Adrenal gland (tissue), 12 donors: Measurements from ENCODE around the gene GGN. TPM values are rescaled to one million over a fixed set of nuclear protein-coding genes. Genes with fewer than 3 reads are reported as not detected.
"Not testable (repeated sequence)": the region's sequence is repeated elsewhere in the genome, so short reads cannot be mapped to it uniquely, and the experiment has no call there.

Experiments used
- DNase-seq, 7 donors: peaks; one replicate each; pipeline ENCODE4 v3.0.0-alpha.2; 2019 to 2020
- H3K27ac ChIP-seq, 5 donors: fragments of 200-600 bp; sonication (generic) in 4 of 5; 1 replicate in 3 of 5; 2 replicates in 2 of 5; pipeline versions ENCODE4 v1.5.1 to v1.8.0; 2016 to 2020; ENCODE audit warnings: mild to moderate bottlenecking in 1 of 5
- H3K27me3 ChIP-seq: fragments of 200-600 bp; 2 replicates; pipeline ENCODE4 v1.8.0; 2021
- H3K36me3 ChIP-seq, 2 donors: fragments of 200-600 bp; replicated peaks in 1 of 2; 1 replicate in 1 of 2; 2 replicates in 1 of 2; pipeline versions ENCODE4 v1.5.1 to v1.8.0; 2018 to 2022
- H3K4me1 ChIP-seq, 2 donors: fragments of 200-600 bp; replicated peaks in 1 of 2; 1 replicate in 1 of 2; 2 replicates in 1 of 2; pipeline versions ENCODE4 v1.5.1 to v1.8.0; 2018 to 2021
- H3K4me3 ChIP-seq, 4 donors: fragments of 200-600 bp; sonication (generic) in 3 of 4; one replicate each; pipeline ENCODE4 v1.5.1; 2016 to 2018
- H3K9me3 ChIP-seq, 3 donors: fragments of 200-600 bp; sonication (generic) in 1 of 3; replicated peaks in 1 of 3; 1 replicate in 2 of 3; 2 replicates in 1 of 3; pipeline versions ENCODE4 v1.5.1 to v1.8.0; 2016 to 2021
- CTCF ChIP-seq, 6 experiments: fragments of 450-650 bp in 4 of 6; fragments of 200-600 bp in 2 of 6; sonication (generic) in 1 of 6; IDR thresholded peaks; 1 replicate in 5 of 6; 2 replicates in 1 of 6; pipeline versions ENCODE4 v1.5.1 to v1.8.0; 2016 to 2021; ENCODE audit warnings: antibody characterized with exemption in 6 of 6, mild to moderate bottlenecking in 2 of 6, moderate library complexity in 1 of 6
- POLR2A ChIP-seq, 2 donors: fragments of 450-650 bp; IDR thresholded peaks; one replicate each; pipeline ENCODE4 v1.6.1; 2017; ENCODE audit warnings: antibody characterized with exemption in 2 of 2, mild to moderate bottlenecking in 2 of 2, moderate library complexity in 1 of 2
- WGBS, 4 donors: extraction: QIAGEN DNeasy Blood & Tissue Kit in 2 of 4; methylation state at CpG; one replicate each; pipeline versions ENCODE4 v1.1.5 to v1.1.7; 2013 to 2017; 5-methylcytosine and 5-hydroxymethylcytosine counted together
- intact Hi-C, 2 donors: fragments of 100-400 bp; cut with DNase I; formaldehyde crosslinking; loops; one replicate each; pipeline versions ENCODE4 v1.14.1 to v1.15.0; 2022 to 2023
- polyA plus RNA-seq, 3 donors: library from polyadenylated mRNA; stranded (reverse); fragments of 200-250 nt in 2 of 3; fragments of 350-450 nt in 1 of 3; fragmentation: Illumina TruSeq in 1 of 3; extraction: RNeasy Lipid Tissue Mini Kit (QIAGEN cat#74804) in 1 of 3; gene quantifications; one replicate each; pipeline ENCODE4 v1.2.3, GENCODE V29; 2013 to 2014
- total RNA-seq, 9 donors: library from RNA; depleted of rRNA in 4 of 9; stranded (reverse); fragments of >200 nt in 4 of 9; fragments of 120-200 nt in 1 of 9; fragmentation: NEBNext Ultra II Directional in 1 of 9; extraction: Animal tissue kit (Norgen Biotek cat#: 25700) in 1 of 9; gene quantifications; one replicate each; pipeline versions ENCODE4 v1.1.0 to v1.2.4, GENCODE V29; 2013 to 2023
- donor health status: healthy with polysubstance abuse.
- donor health status: Bipolar disorder and iron deficiency.
- donor health status: DM: yes; HTN: yes; CAD: no.
- donor health status: DM: no; HTN: no; CAD: no.
- donor health status: DM: no; HTN: no; CAD: no.
- donor health status: DM: yes; HTN: yes; CAD: no.

Gene GGN
- total and polyA plus RNA-seq, 12 donors: 0.57 to 1.6 (median 0.85) TPM; not detected in 4

GRCh38 chr19:38351865-38352395 lies 35.9 kb downstream of the GGN start:
- Histone ChIP-seq H3K27me3 (peaks cover 2% of the 10 kb centered on the region), H3K4me3 (no peak overlapping the region), H3K9me3 (no peaks in the 10 kb centered on the region), H3K27ac (no peak overlapping the region), H3K36me3 (no peaks in the 10 kb centered on the region), H3K4me1 (no peaks in the 10 kb centered on the region)
- intact Hi-C loops: no loop called here
- TF ChIP-seq CTCF (IDR thresholded peaks at IDR 0.05): no peak
- DNase-seq: no peak
- 72 to 81% (median 74%) methylated on average over 3 to 9 of the region's 9 CpGs for WGBS, 4 donors

GRCh38 chr19:38350883-38351282 lies 37.0 kb downstream of the GGN start:
- TF ChIP-seq CTCF (IDR thresholded peaks at IDR 0.05): no peak
- no peak for TF ChIP-seq POLR2A (IDR thresholded peaks at IDR 0.05)
- intact Hi-C loops: no loop called here

GRCh38 chr19:38346837-38347236 lies 41.0 kb downstream of the GGN start:
- Histone ChIP-seq H3K9me3 (no peaks in the 10 kb centered on the region), H3K4me1 (no peaks in the 10 kb centered on the region), H3K27me3 (no peaks in the 10 kb centered on the region), H3K4me3 (no peak overlapping the region), H3K27ac (no peak overlapping the region), H3K36me3 (no peaks in the 10 kb centered on the region)
- TF ChIP-seq POLR2A (IDR thresholded peaks at IDR 0.05) (no peak), CTCF (IDR thresholded peaks at IDR 0.05) (no peak)
- WGBS, 4 donors: 84 to 95% (median 90%) methylated on average over 4 of the region's 4 CpGs
- no peak for DNase-seq
- intact Hi-C loops: no loop called here

More at GRCh38 chr19:38350883-38351282, 37.0 kb downstream of the GGN start:
- no peaks in the 10 kb centered on the region for H3K27me3 ChIP-seq
- H3K4me3 ChIP-seq: no peak overlapping the region
- no peak overlapping the region for H3K27ac ChIP-seq
- 78 to 92% (median 89%) methylated on average over 3 of the region's 3 CpGs for WGBS, 4 donors
- H3K4me1 ChIP-seq: no peaks in the 10 kb centered on the region
- DNase-seq: no peak
- H3K36me3 ChIP-seq: no peaks in the 10 kb centered on the region
- H3K9me3 ChIP-seq: no peaks in the 10 kb centered on the region

GRCh38 chr19:38340927-38341326 lies 46.9 kb downstream of the GGN start:
- Histone ChIP-seq H3K4me1 (peaks cover 0 to 5% of the 10 kb centered on the region in 2 donors), H3K27ac (no peak overlapping the region), H3K27me3 (no peaks in the 10 kb centered on the region), H3K9me3 (no peaks in the 10 kb centered on the region), H3K4me3 (no peak overlapping the region), H3K36me3 (no peaks in the 10 kb centered on the region)
- TF ChIP-seq POLR2A (IDR thresholded peaks at IDR 0.05) (no peak), CTCF (IDR thresholded peaks at IDR 0.05) (no peak)
- WGBS, 4 donors: 86 to 97% (median 94%) methylated on average over 2 of the region's 2 CpGs
- intact Hi-C loops: no loop called here
- no peak for DNase-seq

- not testable (repeated sequence) for DNase-seq, H3K36me3 ChIP-seq, H3K27me3 ChIP-seq, H3K4me1 ChIP-seq, H3K4me3 ChIP-seq, H3K9me3 ChIP-seq, H3K27ac ChIP-seq
- intact Hi-C loops: loop anchor here in 1 of 2 donors (5.0 kb wide), 1 partner anchor 33 kb away; the partner anchor contains the start of gene PSMD8
- 68 to 81% (median 76%) methylated on average over 4 of the region's 4 CpGs for WGBS, 4 donors
Measured at GRCh38 chr19:38339011-38339410, 48.8 kb downstream of the GGN start.
